Stimulated activated CD4-positive, alpha-beta T cell treated with anti-CD3 and anti-CD28 coated beads, Interleukin-1b, Interleukin-23, amount 100 ng/mL, for 4 hours (primary cell): ENCODE data around the gene MIER3.
A peak's percentile ranks its signal among the peaks of the same experiment; 100 is the strongest.

Experiments
- DNase-seq, 2 donors: peaks; one replicate each; pipeline ENCODE4 v3.0.0-alpha.2; 2020; ENCODE audit warnings: low read depth in 2 of 2

Gene MIER3

GRCh38 chr5:56959326-56959725 is 7.4 kb upstream of the MIER3 start:
- DNase-seq, result no peak

DNA sequence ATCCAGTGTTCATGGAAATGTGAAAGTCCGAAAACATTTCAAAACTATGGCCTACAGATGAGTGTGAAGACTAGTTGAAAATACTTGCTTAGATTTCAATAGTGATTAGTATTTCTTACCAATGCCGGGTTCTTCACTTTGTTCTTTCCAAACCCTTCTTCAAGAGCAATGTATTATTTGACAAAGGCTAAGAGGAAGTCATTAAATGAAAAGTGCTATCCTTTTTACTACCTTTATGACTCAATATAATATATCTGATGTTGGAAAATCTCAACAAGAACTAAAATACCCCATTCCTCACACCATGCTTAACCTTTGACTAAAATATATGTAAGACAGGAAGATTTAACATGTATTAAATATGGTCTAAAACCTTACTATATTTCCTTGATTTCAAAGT is 6.7 kb upstream of the MIER3 start:
- no peak for DNase-seq

GRCh38 chr5:56954262-56954661 is 2.3 kb upstream of the MIER3 start:
- DNase-seq, result no peak

- peak; percentile 1 to 29 for DNase-seq
These were observed 587 bp downstream of the MIER3 start for GRCh38 chr5:56951126-56951945.

GRCh38 chr5:56950626-56951125 is 1.2 kb downstream of the MIER3 start:
- peak; percentile 30 to 51 for DNase-seq

DNA sequence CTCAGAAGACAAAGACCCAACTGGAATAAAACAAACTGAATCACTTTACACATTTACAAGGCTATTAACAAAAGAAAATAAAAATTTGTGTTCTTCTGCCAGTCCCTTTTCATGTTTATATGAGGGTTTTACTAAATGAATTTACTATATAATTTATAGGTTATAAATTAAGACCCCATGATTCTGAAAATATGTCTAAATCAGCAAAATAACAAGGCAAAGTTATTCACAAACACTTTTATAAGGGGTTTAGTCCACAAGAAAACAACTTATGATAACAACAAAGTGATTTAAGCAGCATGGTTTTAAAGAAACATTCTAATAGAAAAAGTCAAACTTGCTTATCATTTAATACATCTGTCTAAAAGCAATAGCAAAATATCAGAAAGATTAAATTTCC is 4.9 kb downstream of the MIER3 start:
- no peak for DNase-seq

DNA sequence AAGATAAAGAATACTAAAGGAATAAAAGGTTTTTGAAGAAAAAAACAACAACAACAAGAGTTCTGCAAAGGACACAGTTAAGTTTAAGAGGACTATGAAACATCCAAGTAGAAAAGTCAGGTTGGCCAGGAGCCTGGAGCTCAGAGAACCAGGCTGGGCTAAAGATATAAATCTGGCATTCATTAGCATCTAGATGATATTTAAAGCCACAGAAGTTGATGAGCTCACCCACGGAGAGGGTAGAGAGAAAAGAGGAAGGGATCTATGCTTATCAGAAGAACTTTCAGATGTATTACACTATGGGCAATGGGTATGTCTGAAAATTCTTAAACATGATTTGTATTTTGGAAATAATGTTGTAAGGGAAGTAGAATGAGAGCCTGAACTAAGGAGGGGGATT is 9.9 kb downstream of the MIER3 start:
- DNase-seq, result no peak

DNA sequence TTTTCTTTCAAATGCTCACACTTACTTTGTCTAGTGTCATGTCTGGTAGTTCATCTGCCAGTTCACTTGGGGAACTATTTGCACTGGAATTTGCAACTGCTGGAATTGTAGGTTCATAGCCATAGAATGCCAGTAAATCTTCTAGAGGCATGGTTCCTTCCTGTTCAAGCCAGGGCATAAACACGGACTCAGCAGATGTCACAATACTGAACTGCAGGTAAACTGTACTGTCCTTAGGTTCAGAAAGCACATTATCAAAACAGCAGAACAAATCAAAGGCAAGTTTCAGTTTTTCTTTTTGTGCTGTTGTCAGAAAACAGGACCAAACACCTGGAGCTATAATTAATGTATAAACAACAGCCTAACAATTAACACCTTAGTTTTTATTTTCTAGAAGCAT is 13.1 kb downstream of the MIER3 start:
- no peak for DNase-seq

- DNase-seq, result no peak
These were observed 17.6 kb downstream of the MIER3 start for GRCh38 chr5:56934325-56934724.

- no peak for DNase-seq
These were observed 29.0 kb downstream of the MIER3 start for GRCh38 chr5:56922922-56923321.

GRCh38 chr5:56919942-56920662 is 31.8 kb downstream of the MIER3 start:
- DNase-seq, result no peak

GRCh38 chr5:56918054-56918453 is 33.9 kb downstream of the MIER3 start:
- no peak for DNase-seq

GRCh38 chr5:56917534-56917933 is 34.4 kb downstream of the MIER3 start:
- no peak for DNase-seq

GRCh38 chr5:56914678-56915077 is 37.2 kb downstream of the MIER3 start:
- DNase-seq, result no peak

DNA sequence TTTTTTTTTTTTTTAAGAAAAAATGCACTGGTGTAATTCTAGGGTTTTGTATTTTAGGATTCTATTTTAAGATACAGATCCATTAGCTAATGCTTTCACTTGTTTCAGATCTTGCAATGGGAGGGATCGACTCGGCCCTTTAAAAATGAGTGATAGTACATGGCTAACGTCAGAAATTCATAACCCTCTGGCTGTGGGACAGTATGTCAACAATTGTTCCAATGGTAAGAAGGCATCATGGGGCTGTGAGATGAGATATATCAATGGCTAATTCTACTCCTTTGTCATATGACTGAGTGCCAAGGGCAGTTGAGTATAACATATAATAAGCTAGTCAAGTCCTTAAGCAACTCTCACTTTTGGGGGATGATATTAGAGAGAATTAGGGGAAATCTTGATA is 38.2 kb downstream of the MIER3 start:
- no peak for DNase-seq

DNA sequence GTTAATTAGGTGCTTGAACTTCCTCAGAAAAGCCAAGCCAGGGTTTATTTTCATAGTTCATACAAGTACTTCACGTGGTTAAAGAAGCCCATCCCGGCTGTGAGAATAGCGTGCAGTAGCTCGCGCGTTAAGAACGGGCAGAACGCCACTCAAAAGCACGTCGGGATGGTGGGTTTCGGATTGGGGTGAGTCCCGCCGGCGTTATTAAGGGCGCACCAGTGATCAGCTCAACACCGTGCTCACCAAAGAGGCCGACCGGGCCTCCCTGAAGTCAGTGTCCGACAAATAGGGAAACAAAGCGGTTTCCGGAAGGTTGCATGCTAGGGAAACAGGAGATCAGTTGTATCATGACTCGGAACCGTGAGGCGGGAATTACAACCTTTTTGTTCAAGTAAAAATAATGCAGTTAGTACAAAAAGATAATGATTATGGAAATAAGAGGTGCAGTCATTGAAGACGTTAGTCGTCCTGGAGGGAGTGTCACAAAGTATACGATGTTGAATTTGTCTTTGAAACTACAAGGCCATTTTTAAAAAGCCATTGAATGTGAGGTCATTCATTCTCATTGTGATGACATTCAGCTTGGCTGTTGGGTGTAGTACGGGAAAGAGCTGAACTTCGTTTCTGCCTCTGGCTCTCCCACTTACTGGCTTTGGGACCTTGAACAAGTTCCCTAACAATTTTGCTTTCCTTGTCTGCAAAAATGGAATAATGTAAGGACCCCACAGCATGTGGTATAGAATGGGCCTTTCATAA is 41.5 kb downstream of the MIER3 start:
- no peak for DNase-seq

DNA sequence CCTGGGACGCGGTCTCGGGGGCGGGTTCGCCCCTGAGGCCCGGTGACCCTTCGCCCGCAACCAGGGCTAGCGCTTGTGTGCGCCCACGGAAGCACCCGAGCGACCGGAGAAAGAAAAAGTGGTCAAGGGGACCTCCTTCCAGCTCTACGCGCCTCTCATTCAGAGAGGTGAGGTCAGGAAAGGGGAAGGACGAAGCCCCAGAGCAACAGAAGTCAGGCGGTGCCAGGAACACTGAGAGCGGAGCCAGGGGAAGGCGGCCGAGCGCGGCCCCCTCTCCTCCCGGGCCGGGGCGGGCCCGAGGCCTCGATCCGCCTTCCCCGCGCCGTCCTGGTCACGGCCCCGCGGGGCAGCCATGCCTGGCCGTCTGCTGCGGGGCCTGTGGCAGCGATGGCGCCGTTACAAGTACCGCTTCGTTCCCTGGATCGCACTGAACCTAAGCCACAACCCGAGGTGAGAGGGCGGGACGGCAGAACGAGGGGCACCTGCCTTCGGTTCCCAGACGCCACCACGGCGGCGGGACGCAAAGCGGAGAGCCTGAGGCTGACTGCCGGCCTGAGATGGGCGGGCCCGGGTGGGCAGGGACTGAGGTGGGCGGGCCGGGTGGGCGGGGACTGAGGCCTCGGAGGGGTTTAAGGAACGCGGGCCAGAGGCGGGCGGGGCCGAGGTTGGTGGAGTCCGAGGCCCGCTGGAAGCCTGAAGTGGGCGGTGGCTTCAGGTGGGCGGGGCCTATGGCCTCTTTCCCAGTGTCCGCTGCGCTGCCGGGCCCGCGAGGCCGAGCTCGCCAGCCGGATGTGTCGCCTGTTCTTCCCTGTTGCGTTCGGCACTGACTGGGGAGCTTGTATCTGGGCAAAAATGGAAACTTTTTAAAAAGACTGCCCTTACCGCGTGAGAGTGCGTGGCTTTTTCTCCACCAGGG is 42.4 kb downstream of the MIER3 start, which contains the start of gene SETD9:
TSS of gene SETD9 (plus strand) at position 303 of the 916 bp plus-strand sequence. CDS start at position 353, 50 bp downstream.
- peak; percentile 75 to 90 for DNase-seq

DNA sequence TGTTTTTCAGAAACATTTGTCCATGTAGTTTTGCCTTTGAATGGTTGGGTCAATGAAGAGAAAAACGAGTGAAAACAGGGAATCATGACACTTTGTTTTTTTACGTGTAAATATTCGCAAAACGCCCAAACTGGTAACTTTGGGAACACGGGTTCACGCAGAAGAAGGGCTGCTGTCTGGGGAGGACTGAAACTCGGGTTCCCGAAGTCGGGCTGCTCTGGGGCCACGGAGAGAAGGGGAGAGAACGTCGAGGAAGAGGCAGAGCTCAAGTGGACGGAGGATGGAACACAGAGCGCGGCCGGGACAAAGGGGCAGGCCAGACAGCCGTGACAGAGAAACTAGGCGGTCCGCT is 43.0 kb downstream of the MIER3 start:
- DNase-seq, result peak in 1 of 2 donors; percentile 16

DNA sequence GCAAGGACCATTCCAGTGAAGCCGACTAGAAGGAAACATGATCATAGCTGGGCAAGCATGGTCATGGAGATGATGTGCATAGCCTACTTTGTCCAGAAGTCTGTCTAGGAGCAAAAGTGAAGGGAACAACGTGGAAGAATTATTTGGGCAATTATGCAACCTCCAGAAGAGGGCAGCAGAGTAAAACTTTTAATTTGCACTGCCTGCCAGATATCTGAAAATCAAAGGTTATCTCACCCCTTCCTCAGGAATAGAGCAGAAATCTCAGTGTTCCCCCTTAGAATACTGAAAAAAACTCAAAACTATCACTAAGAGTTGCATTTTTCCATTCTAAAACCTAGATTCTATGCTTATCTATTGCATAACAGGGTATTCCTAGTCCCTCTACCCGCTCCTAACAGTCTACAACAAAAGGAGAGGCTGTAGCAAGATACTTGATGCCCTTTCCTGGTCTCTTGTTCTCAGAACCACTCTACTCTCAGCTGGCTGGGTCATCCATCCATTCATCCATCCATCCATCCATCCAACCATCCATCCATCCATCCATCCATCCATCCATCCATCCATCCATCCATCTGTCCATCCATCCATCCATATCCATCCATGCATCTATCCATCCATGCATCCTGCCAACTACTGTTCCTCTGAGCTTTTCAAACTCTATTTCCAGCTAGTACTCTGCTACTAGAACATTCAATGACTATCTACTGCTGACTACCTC is 50.9 kb downstream of the MIER3 start:
- peak in 1 of 2 donors; percentile 37 for DNase-seq

DNA sequence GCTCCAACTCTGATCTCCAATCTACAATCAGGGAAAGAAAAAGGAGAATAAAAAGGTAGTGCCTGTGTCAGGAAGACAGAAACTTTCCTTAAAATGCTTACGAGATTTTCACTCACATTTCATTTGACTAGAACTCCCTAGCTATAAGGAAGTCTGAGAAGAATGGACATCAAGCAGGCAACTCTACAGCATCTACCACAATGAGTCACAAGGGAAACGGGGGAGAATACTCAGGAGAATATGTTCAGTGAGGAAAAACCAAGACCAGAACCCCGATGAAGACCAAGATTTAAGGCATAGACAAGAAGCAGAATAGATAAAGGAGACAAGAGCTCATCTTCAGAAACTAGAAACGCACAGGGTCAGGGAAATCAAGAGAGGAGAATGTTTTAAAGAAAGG is 51.5 kb downstream of the MIER3 start:
- DNase-seq, result no peak

- DNase-seq, result no peak
These were observed 53.7 kb downstream of the MIER3 start for GRCh38 chr5:56898213-56898612.
